ENCODE results near the gene UGT3A1.
"Not testable (repeated sequence)": the region's sequence is repeated elsewhere in the genome, so short reads cannot be mapped to it uniquely, and the experiment has no call there.

The UGT3A1 gene

GRCh38 chr5:35979715-35980114, 11.5 kb downstream of the UGT3A1 start:
- DNase-seq, result no peak

GRCh38 chr5:35976859-35977258, 14.3 kb downstream of the UGT3A1 start:
- DNase-seq, result not testable (repeated sequence)

- DNase-seq, result no peak
These were observed 16.6 kb downstream of the UGT3A1 start for GRCh38 chr5:35974570-35974969.

- no peak for DNase-seq
These were observed 19.3 kb downstream of the UGT3A1 start for GRCh38 chr5:35971878-35972210.

DNA sequence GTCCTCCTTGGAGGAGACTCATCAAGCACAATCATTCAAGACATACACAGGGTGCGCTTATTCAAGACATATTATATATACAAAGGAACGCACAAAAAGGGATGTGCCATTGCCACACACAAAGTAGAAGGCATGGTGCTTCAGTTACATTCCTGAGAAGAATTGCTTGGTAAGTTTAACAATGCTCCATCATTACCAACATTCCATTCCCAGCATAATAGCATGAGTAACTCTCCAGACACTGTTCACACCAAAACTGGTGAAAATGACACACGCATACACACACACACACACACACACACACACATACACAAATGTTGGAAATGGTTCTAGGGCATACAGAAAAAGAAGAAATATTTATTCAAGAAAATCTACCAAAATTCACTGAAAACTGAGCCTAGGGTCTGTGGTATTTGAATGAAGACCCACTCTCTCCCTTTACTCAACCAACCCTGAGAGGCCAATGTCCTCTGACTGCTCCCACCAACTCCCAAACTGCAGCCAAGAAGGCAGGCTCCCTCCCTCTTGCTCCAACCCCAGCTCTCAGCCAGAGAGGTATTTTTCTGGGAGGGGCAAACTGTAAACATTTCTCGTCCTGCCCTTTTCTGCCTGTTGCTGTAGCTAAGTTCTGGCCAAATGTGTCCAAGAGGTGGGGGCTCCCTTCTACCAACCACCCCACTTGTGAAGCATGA, 19.9 kb downstream of the UGT3A1 start:
- DNase-seq, result no peak

DNA sequence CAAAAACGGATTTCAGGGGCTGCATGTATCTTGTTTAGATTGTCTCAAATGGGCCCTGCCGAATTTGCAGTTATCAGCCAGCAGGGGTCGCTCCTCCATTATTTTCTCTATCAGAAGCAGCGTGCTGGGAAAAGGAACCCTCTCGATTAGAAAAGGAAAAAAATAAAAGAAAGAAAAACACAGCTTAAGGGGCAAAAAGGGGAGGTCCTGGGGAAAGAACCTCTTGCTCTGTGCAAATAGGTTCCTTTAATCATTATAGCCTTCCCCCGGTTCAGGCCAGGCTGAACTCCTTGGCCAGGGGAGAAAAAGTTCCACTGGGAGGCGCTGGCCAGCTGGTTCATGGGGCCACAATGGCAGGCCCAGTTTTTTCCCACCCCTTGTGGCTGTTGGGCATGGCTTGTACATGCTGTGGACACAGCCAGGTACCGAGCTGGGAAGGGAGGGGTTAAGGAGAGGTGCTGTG, 27.8 kb downstream of the UGT3A1 start:
- DNase-seq, result no peak

GRCh38 chr5:35960328-35960727, 30.9 kb downstream of the UGT3A1 start:
- no peak for DNase-seq

- DNase-seq, result no peak
These were observed 34.8 kb downstream of the UGT3A1 start for GRCh38 chr5:35956429-35956828.

DNA sequence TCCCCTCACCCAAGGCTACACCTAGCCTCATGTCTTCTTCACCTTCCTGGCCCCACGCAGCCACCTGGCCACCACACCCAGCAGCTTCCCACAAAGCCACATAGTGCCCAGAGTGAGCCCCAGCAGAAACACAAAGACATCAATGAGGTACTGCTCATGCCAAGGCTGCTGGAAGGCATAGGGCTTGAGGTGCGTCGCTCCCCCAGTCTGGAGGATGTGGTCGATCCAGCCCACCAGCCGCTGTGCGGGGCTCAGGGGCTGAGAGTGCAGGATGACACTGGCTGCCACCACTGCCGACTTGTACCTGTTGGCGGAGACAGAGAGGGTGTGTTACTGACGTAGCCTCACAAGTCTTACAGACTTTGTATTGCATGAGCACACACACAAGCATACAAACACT, 37.0 kb downstream of the UGT3A1 start:
- DNase-seq, result no peak

GRCh38 chr5:35947085-35947484, 44.1 kb downstream of the UGT3A1 start:
- no peak for DNase-seq

GRCh38 chr5:35939639-35940038, 51.6 kb downstream of the UGT3A1 start:
- DNase-seq, result no peak

DNA sequence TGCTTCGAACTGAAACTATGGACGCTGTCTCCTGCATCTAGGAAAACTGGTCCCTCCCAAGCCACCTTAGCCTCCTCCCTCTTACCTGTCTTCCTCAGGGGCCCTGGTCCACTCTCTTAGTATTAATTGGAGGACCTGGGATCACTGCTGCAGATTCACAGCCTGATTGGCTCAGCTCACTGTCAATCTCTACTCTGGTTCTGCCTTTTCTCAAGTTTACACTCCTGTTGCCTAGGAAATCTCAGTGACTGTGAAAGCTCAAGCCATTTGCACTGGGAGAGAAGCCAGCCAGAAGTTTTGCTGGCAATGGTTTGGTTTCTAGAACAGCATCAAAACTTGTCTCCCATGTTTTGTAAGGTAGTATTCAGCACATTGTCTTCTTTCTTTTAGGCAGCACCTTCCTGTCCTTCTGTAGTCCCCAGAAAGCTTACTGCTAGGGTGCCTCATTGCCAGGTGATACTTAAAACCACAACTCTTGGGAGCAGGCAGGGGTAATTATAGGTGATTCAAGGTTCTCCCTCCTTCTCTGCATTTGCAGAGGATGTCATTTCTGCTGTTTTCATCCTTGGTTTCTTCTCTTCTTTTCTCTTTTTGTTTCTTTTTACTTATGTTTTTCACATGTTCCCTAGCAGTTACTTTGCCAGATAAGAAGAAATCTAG, 52.5 kb downstream of the UGT3A1 start, which contains the start of gene CAPSL:
TSS of gene CAPSL (minus strand) at position 55 of the 660 bp plus-strand sequence. CDS start 17,502 bp downstream, outside the sequence.
- DNase-seq, result peak; percentile 90

DNA sequence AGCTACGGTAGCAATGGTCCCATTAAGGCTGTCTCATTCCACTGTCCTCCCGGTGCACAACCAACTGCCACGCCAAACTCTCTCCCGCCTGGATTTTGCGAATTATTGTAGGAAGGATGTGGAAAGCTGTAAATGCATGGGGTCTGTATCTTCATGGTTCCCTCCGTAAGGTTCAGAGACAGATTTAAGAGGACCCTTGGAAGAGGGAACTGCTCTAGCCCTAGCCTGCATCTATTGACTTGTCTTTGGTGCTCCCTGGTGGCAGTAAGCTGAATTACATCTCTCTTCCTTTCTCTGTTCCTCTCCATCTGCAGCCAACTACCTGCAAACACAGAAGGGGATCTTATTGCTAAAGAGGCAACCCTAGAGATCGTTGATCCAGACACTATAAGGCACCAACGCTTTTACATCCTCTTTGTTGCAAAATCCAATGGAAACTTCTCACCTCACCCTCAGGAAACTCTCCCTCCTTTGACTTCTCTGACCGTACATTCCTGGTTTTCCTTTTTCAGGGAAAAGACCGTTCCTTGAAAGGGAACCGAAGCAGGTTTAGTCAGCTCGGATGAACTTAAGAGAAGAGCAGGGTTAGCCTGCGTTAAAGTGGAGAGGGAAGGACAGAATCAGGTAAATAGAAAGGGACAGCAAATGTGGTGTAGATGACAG, 64.7 kb downstream of the UGT3A1 start:
- peak; percentile 93 for DNase-seq

DNA sequence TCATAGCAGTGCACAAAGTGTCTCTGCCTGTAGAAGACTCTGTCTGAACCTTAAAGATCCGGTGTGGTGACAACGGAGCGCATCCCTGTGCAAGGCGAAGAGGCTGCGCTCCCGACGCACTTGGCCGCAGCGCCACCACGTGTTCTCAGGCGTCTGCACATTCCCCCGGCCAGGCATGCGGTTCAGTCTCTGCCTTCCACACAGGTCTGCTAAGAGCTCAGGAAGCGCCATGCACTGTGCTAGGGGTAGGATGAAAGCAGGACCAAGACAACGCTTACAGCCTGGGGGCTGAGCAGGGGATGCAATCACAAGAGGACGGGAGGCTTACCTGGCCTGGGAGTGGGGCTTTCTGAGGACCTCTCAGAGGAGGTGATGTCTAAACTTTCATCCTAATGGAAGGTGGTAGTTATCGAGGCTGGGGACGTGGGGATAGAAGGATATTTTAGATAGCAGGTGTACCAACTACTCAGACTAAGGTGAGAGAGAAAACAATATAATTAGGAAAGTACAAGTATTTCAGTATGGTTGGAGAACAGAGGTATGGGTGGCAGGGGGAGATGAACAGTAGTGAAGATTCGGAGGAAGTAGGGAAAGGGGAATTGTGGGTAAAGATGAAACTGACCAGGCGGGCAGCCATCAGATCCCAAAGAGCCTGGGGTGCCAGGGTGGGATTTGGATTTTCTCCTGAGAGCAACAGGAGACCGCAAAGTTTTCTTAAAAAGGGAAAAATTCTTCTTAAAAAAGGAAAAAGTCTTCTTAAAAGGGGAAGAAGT, 66.1 kb downstream of the UGT3A1 start:
- DNase-seq, result peak; percentile 87

- DNase-seq, result no peak
These were observed 66.9 kb downstream of the UGT3A1 start for GRCh38 chr5:35924122-35924949.

- no peak for DNase-seq
These were observed 68.7 kb downstream of the UGT3A1 start for GRCh38 chr5:35922468-35922867.

GRCh38 chr5:35921930-35922329, 69.3 kb downstream of the UGT3A1 start:
- DNase-seq, result no peak

GRCh38 chr5:35920890-35921289, 70.3 kb downstream of the UGT3A1 start:
- no peak for DNase-seq

DNA sequence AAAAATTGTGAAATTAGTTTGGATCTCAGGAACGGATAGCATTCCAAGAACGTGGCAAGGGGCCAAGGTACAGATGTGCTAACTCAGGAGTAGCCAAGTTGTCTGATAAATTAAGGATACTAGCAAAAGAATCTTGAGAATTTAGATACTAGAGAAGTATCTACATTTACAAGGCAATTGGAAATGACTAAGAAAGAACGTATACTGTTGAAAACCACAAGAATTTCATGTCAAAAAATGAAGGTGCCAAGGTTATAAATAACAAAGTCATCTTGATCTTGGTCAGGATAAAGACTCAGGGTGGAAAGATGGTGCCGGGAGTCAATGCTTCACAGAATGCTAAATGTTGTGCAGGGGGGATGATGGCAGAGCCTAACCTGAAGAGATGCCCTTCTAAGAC, 72.0 kb downstream of the UGT3A1 start:
- DNase-seq, result no peak

GRCh38 chr5:35908814-35909213, 82.4 kb downstream of the UGT3A1 start:
- DNase-seq, result no peak

DNA sequence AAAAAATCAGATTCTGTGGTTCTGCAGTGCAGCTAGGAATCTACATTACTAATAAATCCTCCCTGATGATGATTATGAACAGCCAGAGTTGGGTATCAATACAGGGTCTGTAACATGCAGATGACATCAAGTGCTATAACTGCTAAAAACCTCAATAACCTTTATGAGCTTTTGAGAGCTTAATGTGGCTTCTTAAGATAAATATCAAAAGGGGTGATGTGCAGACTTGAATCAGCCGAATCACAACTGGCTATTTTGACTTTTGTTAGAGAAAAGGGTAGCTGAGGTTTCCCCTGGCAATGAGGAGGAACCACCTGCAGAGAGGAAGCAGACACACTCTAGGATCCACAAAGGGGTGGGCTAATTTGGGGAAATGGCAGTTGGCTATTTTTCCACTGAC, 83.0 kb downstream of the UGT3A1 start:
- no peak for DNase-seq

GRCh38 chr5:35904443-35905132, 86.6 kb downstream of the UGT3A1 start:
- DNase-seq, result no peak

Data from eye (tissue), 1 donor.